Measurements from ENCODE around the gene ASZ1.

The ASZ1 gene

DNA sequence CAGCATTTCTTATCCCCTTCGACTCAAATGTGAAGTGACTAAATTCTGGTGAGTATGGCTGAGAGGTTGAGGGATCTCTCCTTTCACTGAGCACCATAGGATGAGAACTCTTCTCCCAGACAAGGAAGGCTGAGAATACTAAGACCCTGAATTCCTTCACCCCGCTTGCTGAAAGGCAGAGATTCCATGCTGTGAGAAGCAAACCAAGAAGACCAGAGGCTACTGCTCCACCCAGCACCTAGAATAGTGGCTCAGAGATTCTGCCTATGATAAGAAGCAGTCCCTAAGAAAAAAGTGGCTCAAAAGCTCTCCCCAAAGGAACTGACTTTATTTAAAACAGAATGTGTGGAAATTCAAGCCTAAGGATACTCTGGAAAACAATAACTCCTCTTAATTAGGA lies 77.7 kb downstream of the ASZ1 start:
- DNase-seq (ENCODE audit: extremely low spot score, insufficient read length, low read depth) (no peak), FAIRE-seq (no peak)

DNA sequence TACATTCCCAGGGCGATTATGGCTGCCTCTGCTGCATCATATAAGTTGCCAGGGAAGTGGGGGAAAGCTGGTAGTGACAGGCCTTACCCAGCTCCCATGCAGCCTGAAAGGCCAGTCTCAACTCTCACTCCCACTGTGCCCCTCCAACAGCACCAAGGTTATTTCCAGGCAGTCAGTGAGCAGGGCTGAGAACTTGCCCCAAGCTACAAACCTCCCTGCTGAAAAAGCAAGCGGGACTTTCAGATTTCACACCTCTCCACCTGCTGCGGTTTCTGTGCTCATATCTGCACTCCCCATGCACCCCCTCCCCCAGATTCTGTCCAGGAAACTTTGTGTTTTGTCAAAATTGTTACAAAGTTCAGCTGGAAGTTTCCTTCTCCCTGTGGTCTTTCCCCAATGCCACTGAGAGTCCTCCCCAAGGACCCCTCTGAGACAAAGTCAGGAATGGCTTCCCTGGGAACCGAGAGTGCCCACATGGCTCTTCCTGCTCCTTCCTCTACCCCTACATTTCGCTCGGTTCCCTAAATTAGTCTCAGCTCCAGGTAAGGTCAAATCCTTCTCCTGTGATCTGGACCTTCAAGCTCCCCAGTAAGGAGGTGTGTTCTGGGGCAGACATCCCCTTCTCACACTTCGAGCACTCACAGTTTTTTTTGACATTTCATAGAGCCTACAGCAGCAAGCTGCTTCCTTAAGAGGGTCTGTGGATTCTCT lies 79.2 kb downstream of the ASZ1 start:
- FAIRE-seq, result peak; percentile 90
- DNase-seq (ENCODE audit: extremely low spot score, insufficient read length, low read depth), result no peak

DNA sequence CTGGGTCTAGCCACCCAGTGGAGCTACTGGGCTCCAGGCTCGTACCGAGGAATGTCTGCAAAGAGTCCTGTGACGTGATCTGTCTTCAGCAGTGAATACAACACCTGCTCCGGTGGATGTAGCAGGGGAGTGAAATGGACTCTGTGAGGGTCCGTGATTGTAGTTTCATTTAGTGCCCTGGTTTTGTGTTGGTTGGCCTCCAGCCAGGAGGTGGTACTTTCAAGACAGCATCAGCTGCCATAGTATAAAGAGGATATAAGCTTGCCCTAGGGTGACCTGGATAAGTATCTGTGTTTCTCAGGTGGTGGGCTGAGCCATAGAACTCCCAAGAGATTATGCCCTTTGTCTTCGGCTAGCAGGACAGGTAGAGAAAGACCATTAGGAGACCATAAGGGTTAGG lies 79.8 kb downstream of the ASZ1 start:
- DNase-seq (ENCODE audit: extremely low spot score, insufficient read length, low read depth) (no peak), FAIRE-seq (peak; percentile 21)

DNA sequence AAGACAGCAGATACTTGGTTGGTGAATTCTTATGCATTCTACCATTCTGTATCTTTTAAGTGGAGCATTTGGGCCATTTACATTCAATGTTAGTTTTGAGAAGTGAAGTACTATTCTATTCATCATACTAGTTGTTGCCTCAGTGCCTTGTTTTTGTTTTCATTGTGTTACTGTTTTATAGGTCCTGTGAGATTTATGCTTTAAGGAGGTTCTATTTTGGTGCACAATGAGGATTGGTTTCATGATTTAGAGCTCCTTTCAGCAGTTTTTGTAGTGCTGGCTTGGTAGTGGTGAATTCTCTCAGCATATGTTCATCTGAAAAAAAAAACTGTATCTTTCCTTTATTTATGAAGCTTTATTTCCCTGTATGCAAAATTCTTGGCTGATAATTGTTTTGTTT lies 81.1 kb downstream of the ASZ1 start:
- DNase-seq (ENCODE audit: extremely low spot score, insufficient read length, low read depth) (no peak), FAIRE-seq (no peak)

DNA sequence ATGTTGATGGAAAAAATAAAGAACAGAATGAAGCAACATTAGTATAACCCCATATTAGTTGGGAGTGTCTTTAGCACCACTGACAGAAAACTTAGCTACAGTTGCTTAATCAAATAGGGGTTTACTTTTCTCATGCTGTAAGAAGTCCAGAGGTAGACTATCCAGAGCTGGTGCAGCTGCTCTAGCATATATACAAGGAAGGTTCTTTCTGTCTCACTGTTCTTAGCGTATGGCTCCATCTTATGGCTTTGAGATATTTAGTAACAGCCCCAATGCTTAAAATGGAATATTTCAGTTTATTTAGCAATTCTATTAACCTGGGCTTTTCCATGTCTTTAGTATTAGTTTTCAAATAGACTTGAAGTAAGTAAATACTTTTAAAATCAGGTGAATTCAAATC lies 89.3 kb downstream of the ASZ1 start:
- FAIRE-seq (no peak), DNase-seq (ENCODE audit: extremely low spot score, insufficient read length, low read depth) (no peak)

DNA sequence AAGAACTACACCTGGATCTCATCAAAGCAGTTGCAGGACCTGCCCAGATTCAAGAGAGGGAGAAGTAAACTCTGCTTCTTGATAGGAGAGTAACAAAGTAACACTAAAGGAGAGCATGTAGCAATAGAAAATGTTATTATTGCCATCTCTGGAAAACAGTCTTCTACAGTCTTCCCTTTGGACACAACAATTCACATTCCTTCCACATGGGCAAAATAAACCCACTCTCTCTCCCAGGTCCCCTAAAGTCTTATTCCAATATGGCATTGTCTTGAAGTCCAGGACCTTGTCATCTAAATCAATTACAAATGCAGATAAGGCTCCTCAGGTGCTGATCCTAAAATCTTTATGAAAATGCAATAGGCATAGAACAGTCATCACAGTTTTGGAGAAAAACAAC lies 94.1 kb downstream of the ASZ1 start:
- FAIRE-seq, result no peak
- DNase-seq (ENCODE audit: extremely low spot score, insufficient read length, low read depth), result no peak

DNA sequence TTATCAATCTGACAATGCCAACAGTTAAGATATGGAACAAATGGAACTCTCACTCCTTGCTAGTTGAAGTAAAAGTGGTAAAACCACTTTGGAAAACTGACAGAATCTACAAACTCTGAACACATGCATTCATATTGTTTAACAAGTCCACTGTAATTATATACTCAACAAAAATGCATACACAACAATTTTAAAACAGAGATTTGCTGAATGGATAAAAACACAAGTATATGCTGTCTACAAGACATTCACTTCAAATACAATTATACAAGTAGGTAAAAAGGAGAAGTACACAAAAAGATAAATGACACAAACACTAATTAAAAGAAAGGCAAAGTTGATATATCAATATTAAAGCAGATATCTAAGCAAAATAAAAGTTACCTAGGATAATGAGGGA lies 95.3 kb downstream of the ASZ1 start:
- DNase-seq (ENCODE audit: extremely low spot score, insufficient read length, low read depth) (no peak), FAIRE-seq (no peak)

DNA sequence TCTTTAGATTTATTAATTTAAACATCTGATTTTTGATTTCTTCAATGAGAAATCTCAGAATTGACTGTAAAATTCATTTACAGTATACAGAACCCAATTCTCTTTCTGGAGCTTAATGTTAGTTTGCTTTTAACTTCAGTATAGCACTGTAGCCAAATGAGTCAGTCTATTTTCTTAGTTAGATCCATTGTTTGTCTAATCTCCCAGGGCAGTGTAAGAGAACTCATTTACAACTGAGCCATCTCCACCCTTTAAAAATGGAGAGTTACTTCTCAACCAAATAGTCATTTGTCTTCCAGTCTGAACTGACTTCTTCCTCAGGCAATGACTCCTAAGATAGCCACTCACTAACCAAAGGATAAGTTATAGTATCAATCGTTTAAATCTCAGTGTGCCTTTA lies 101.5 kb downstream of the ASZ1 start:
- FAIRE-seq, result no peak

DNA sequence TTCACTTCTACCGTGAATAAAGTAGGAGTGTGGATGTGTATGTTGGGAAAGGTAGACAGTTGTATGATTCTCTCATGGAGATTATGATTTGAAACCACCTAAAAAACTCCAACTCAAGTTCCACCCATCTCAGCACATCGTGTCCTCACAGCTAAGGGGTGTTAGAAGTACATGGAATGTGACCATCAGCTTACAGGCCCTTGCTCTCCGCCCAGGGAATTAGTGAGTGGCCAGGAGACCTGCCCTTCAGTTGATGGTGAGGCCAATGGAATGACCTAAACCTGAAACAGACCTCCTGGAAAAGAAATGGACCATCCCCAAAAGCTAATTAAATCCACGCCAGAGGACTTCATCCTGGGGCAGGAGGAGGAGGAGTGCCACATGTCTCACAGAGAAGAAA lies 102.3 kb downstream of the ASZ1 start:
- FAIRE-seq (no peak), DNase-seq (ENCODE audit: extremely low spot score, insufficient read length, low read depth) (no peak)

More for the DNA sequence above, 101.5 kb downstream of the ASZ1 start:
- DNase-seq (ENCODE audit: extremely low spot score, insufficient read length, low read depth), result no peak

DNA sequence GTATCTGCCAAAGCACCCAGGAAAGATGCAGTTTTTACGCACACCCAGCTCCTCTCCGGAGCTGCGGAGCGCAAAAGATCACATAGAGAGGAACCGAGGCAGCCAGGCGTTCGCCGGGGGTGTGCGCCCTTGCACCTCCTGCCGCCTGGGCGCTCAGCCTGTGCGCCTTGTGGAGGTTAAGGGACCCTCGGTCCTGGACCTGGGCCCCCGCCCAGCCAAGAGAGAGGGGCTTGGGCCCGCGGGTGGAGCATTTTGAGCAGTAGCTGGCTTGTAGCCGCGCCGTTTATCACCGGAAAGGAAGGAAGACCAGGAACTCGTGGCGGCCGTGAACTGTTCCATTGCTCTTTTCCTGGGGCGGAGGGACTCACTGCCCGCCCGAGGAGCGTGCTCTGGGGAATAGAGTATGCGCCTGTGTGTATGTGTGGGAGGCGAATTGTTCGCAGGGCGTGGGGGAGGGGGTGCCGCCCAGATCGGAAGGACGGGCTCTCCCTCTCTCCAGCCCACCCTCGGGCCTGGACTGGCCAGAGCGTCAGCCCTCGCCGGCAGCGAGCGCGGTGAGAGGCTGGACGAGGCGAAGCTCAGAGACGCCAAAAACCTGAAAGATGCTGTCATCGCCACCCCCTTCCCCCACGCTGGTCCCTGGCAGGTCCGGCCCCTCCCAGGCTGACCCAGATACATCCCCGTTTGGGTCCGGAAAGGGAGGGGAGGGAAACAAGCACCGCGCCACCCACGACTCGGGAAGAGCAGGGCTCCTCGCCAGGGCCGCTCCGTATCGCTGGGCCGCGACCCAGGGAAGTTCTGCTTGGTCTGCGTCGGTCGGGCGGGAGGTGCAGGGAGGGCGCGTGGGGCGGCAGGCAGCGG lies 103.2 kb downstream of the ASZ1 start:
- DNase-seq (ENCODE audit: extremely low spot score, insufficient read length, low read depth), result no peak

DNA sequence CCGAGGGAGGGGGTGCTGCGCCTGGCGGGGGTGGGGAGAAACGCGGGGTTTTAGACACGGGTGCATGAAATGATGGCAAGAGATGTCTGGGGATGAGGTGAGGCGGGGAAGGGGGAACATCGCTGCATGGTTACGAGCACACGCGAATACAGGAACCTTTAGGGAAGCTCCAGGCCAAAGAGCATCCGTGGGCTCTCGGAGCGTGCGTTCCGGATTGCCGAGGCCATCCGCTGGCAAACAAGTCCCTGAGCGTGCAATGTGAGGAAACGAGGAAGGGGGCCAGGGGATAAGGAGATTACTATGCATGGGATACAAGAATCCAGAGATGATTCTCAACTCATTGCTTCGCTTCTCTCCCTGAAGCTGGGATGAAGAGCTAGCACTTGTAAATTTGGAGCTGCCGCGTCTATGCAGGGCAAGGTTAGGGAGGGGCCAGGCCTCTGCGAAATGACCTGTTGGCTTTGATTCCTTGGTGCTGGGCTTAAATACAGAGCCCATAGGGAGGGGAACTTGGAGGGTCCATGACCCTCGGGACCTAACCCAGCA lies 103.9 kb downstream of the ASZ1 start:
- DNase-seq (ENCODE audit: extremely low spot score, insufficient read length, low read depth) (no peak), FAIRE-seq (no peak)

More for the DNA sequence above, 103.2 kb downstream of the ASZ1 start:
- FAIRE-seq, result no peak

DNA sequence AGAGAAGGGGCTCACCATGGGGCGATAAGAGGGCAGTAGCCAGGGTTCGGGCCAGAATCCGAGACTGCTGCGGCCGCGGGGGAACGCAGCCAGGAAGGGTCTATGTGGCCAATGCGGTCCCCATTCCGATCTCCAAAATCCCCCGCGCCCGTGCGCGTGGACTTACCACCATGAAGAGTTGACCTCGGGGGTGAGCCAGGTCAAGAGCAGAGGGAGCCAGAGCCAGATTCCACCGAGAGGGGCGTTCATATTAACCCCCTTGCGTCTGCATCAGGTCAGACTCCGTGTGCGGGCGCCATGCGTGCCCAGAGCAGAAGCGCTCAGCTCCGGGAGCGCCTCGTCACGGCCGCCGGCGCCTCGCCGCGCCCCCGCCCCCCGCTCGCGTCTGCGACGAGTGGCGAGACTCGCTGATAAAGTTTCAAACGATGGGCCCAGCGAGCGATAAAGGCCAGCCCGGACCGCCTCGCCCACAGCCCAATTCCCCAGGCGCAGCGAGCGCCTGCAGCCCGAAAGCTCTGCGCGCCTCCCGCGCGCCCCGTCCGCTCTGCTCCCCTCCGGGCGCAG lies 104.5 kb downstream of the ASZ1 start, which contains the start of gene WNT2:
Gene WNT2 (minus strand): TSS at position 318 of the 564 bp plus-strand sequence. CDS start 69 bp downstream, at position 249.
- DNase-seq (ENCODE audit: extremely low spot score, insufficient read length, low read depth) (no peak), FAIRE-seq (no peak)

DNA sequence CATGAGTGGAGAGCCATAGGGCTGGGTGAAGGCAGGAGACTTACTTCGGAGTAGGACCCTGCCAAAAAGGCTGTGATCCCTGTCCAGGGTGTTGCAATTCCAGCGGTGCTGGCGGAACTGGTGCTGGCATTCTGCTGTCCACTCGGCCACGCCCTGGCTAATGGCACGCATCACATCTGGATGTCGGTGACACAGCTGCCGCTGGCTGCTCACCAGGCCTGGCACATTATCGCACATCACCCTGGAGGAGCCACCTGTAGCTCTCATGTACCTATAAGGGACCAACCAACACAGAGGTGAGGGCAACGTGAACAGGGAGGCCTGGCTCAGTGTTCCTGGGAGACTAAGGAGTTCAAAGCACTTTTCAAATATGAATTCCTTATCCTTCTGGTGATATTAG lies 106.8 kb downstream of the ASZ1 start:
- FAIRE-seq (no peak), DNase-seq (ENCODE audit: extremely low spot score, insufficient read length, low read depth) (no peak)

DNA sequence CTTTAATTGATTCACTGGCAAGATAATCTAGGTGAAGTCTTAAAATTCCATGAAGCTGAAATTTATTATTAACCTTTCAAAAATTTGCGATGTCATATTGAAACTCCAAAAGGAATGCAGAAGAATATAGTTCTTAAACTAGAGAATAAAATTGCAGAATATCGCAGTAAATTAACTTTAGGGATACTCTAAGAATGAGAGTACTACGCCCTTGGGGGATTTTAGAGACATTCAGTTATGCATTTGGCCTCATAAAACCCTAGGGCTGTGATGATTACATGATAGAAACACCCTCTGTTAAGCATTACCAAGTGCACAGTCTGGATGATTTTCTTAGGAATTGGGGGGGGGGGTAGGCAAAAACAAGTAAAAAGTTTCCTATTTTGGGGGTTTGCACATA lies 108.1 kb downstream of the ASZ1 start:
- DNase-seq (ENCODE audit: extremely low spot score, insufficient read length, low read depth), result no peak
- no peak for FAIRE-seq

DNA sequence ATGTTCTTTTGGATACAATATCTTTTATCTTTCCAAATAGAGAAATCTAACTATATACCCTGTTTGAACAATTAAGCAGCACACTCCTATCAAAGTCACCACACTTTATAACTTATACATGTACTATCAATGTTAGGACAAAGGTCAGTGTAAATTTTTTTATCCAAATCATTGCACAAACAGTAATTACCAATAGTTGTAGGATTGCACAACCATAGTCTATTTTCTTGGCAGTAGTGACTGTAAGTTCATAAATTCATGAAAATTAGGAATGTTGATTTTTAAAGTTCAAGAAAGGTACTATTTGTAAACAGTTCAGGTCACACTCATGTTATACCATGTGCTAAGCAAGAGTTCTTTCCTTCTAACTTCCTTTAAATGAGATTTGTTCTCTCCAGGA lies 113.7 kb downstream of the ASZ1 start:
- FAIRE-seq (no peak), DNase-seq (ENCODE audit: extremely low spot score, insufficient read length, low read depth) (no peak)
